T-helper 2 cell treated with Interferon-gamma antibody and Interleukin-4, amounts not matched to agents 5 μg/mL and 100 μg/mL, for 36 hours (primary cell): ENCODE results near the gene HOXC5.
A peak's percentile ranks its signal among the peaks of the same experiment; 100 is the strongest.
"Not testable (repeated sequence)": the region's sequence is repeated elsewhere in the genome, so short reads cannot be mapped to it uniquely, and the experiment has no call there.

ENCODE experiments used
- DNase-seq: peaks from one replicate; pipeline ENCODE4 v3.0.0; 2021; ENCODE audit warnings: low spot score
- H3K27ac Mint-ChIP-seq: one replicate; pipeline ENCODE4 v1.8.0; 2021; ENCODE audit warnings: mild to moderate bottlenecking, mixed read lengths
- H3K27me3 Mint-ChIP-seq: one replicate; pipeline ENCODE4 v1.8.0; 2021; ENCODE audit warnings: low read depth, mixed read lengths
- H3K36me3 Mint-ChIP-seq: one replicate; pipeline ENCODE4 v1.8.0; 2021; ENCODE audit warnings: low read depth, mixed read lengths
- H3K4me1 Mint-ChIP-seq: one replicate; pipeline ENCODE4 v1.8.0; 2021; ENCODE audit warnings: low read depth, mixed read lengths
- H3K4me3 Mint-ChIP-seq: one replicate; pipeline ENCODE4 v1.8.0; 2022; ENCODE audit warnings: mild to moderate bottlenecking, moderate library complexity, mixed read lengths
- H3K9me3 Mint-ChIP-seq: one replicate; pipeline ENCODE4 v1.8.0; 2021; ENCODE audit warnings: mixed read lengths

The HOXC5 gene

GRCh38 chr12:54075974-54076373 is 43.1 kb downstream of the HOXC5 start:
- no peak for DNase-seq
- H3K4me3 Mint-ChIP-seq, result no peak overlapping the region
- H3K9me3 Mint-ChIP-seq, result no peaks in the 10 kb centered on the region
- peaks cover 5% of the 10 kb centered on the region for H3K4me1 Mint-ChIP-seq
- H3K36me3 Mint-ChIP-seq, result no peaks in the 10 kb centered on the region
- H3K27me3 Mint-ChIP-seq, result peaks cover 14% of the 10 kb centered on the region
- no peak overlapping the region for H3K27ac Mint-ChIP-seq

DNA sequence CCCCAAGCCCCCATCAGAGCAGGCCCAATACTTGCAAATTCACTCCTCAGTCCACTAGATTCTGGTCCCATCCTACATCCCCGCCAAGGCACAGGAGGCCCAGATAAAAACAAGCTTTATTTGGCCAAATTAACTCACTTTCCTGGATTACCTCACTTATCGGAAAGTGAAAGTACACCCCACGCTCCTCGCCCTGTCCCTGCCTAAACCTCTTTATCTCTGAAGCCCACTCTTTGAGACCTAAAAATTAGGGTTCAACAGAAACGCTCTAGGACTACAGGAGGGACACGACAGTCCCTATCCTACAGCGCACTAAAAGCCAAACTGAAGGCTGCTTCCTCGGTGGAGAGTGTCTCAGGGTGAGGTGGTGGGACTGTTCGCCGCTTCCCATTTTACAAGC is 45.0 kb downstream of the HOXC5 start:
- Mint-ChIP-seq H3K27me3 (peaks cover 18% of the 10 kb centered on the region), H3K4me1 (peaks cover 17% of the 10 kb centered on the region)
- H3K36me3 Mint-ChIP-seq, H3K27ac Mint-ChIP-seq, DNase-seq, H3K4me3 Mint-ChIP-seq, H3K9me3 Mint-ChIP-seq: not testable (repeated sequence)

- Mint-ChIP-seq H3K4me1 (peaks cover 21% of the 10 kb centered on the region), H3K27me3 (peaks cover 18% of the 10 kb centered on the region)
- not testable (repeated sequence) for H3K27ac Mint-ChIP-seq, DNase-seq, H3K36me3 Mint-ChIP-seq, H3K9me3 Mint-ChIP-seq, H3K4me3 Mint-ChIP-seq
Measured at GRCh38 chr12:54079115-54079514, 46.3 kb downstream of the HOXC5 start.

DNA sequence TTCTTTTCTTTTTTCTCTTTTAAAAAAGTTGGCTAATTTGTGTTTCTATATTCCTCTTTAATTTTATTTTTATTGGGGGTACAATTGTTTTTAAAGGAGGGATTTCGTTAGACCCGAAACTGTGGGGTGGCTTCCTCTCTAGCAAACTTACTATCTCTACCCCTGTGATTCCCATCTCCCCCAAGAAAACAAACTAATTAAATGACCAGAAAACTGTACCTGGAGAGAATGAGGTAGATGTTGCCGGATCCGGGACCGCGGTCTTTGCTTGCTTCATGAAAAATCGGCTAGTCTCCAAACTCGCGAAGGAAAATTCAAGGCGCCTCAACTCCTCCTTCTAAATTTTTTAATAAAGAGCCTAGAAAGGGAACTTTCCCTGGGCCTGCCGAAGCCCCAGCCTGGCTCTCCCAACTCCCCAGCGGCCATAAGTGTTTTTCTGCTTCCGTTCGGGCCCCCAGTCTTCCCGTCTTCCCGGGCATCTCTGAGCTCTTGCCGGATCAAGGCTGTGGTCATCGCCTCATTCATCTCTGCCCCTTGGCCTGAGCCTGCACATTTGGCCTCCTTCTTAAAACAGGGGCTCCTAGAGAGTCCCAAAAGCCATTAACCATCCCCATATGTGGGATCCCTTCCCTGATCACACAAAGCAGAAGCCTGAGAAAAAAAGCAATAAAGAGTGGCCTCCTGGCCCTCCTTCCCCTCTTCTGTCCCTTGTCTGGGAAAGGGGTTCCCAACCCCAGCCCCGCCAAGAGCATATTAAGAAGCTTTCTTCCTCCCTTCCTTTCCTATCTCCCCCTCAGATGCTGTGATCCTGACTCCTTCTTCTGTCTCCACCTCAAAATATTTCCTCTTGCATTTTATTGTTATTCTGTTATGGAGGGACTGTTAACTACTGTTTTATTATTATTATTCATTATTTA is 47.4 kb downstream of the HOXC5 start:
- H3K9me3 Mint-ChIP-seq, H3K27ac Mint-ChIP-seq, H3K4me3 Mint-ChIP-seq, DNase-seq, H3K36me3 Mint-ChIP-seq: not testable (repeated sequence)
- Mint-ChIP-seq H3K27me3 (peaks cover 26% of the 10 kb centered on the region), H3K4me1 (peaks cover 21% of the 10 kb centered on the region)

- Mint-ChIP-seq H3K4me1 (peaks cover 21% of the 10 kb centered on the region), H3K27me3 (peaks cover 30% of the 10 kb centered on the region), H3K27ac (peak overlapping the region; percentile 78), H3K4me3 (peak overlapping the region; percentile 75)
- peak; percentile 16 for DNase-seq
- H3K9me3 Mint-ChIP-seq, H3K36me3 Mint-ChIP-seq: not testable (repeated sequence)
Measured at GRCh38 chr12:54081053-54081514, 48.2 kb downstream of the HOXC5 start.

DNA sequence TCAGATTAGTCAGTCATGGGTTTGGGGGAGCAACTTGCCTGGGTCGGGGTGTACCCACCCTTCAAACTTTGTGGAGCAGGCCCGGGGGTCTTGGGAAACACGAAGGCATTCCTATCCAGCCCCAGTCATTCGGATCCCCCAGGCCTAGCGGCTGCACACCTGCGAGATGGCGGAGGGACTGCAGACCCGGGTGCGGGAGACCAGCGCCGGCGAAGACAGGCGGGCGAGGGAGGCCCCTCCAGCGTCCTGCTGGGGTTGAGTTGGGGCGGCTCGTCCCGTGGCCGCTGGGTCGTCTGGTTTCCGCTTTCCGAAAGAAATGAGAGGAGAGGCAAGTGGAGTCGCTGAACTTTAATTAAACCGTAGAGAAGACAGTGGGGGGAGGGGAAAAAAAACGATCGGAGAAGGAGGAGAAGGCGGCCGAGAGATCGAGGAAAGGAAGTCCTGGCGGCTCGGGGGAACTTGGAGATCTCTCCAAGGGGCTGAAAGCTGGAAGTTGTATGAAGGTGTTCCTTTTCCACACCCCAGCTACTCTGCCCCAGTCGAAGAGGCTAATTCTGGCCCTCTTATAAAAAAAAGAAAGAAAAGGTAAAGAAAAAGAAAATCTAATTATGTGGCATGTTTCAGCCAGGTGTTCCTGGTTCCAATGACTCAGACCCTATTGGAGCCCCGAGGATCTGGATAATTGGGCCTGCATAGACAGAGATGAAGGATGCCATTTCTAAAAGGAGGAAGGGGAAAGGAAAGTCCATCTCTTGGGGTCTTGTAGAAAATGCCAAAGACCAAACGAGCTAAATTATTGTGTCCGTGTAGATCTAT is 48.9 kb downstream of the HOXC5 start:
- H3K4me3 Mint-ChIP-seq, result peak overlapping the region; percentile 75
- peaks cover 21% of the 10 kb centered on the region for H3K4me1 Mint-ChIP-seq
- peaks cover 36% of the 10 kb centered on the region for H3K27me3 Mint-ChIP-seq
- H3K27ac Mint-ChIP-seq, result peak overlapping the region; percentile 87
- DNase-seq, H3K36me3 Mint-ChIP-seq, H3K9me3 Mint-ChIP-seq: not testable (repeated sequence)

GRCh38 chr12:54082397-54082892 is 49.6 kb downstream of the HOXC5 start:
- H3K27ac Mint-ChIP-seq, result peak overlapping the region; percentile 87
- peaks cover 36% of the 10 kb centered on the region for H3K27me3 Mint-ChIP-seq
- H3K4me1 Mint-ChIP-seq, result peaks cover 21% of the 10 kb centered on the region
- H3K36me3 Mint-ChIP-seq, result peaks cover 5% of the 10 kb centered on the region
- no peaks in the 10 kb centered on the region for H3K9me3 Mint-ChIP-seq
- H3K4me3 Mint-ChIP-seq, result peak overlapping the region; percentile 75
- DNase-seq, result peak; percentile 15
